Esophagus (tissue), 2 donors: ENCODE results near the gene ADCY1. TPM values are rescaled to one million over a fixed set of nuclear protein-coding genes. Genes with fewer than 3 reads are reported as not detected.

Experiments
- H3K27ac ChIP-seq, 2 donors: one replicate each; pipeline ENCODE4 v1.5.1; 2013; ENCODE audit warnings: low read depth in 2 of 2, mild to moderate bottlenecking in 2 of 2, inconsistent platforms in 1 of 2, low read length in 1 of 2, moderate library complexity in 1 of 2
- H3K27me3 ChIP-seq, 2 donors: one replicate each; pipeline ENCODE4 v1.6.1; 2013; ENCODE audit warnings: low read length in 2 of 2, control low read depth in 1 of 2, mild to moderate bottlenecking in 1 of 2; ENCODE audit not compliant: insufficient read depth in 2 of 2, control insufficient read depth in 1 of 2
- H3K36me3 ChIP-seq, 2 donors: one replicate each; pipeline ENCODE4 v1.6.1; 2013; ENCODE audit warnings: low read length in 1 of 2; ENCODE audit not compliant: control insufficient read depth in 2 of 2, insufficient read depth in 2 of 2
- H3K4me1 ChIP-seq, 2 donors: one replicate each; pipeline ENCODE4 v1.6.1; 2013; ENCODE audit warnings: low read length in 1 of 2; ENCODE audit not compliant: control insufficient read depth in 2 of 2, insufficient read depth in 2 of 2
- H3K4me3 ChIP-seq, 2 donors: one replicate each; pipeline ENCODE4 v1.5.1; 2013; ENCODE audit warnings: low read length in 2 of 2, mild to moderate bottlenecking in 2 of 2, low read depth in 1 of 2, moderate library complexity in 1 of 2
- H3K9me3 ChIP-seq, 2 donors: one replicate each; pipeline ENCODE4 v1.6.1; 2013; ENCODE audit warnings: mild to moderate bottlenecking in 2 of 2, low read depth in 1 of 2, low read length in 1 of 2, moderate library complexity in 1 of 2; ENCODE audit not compliant: control insufficient read depth in 2 of 2, insufficient read depth in 1 of 2
- WGBS, 2 donors: extraction: QIAGEN DNeasy Blood & Tissue Kit; methylation state at CpG; one replicate each; pipeline ENCODE4 v1.1.7; 2013; 5-methylcytosine and 5-hydroxymethylcytosine counted together
- polyA plus RNA-seq, 2 donors: library from polyadenylated mRNA; stranded (reverse); fragments of 200-250 nt; gene quantifications; one replicate each; pipeline ENCODE4 v1.2.3, GENCODE V29; 2013
- donor health status: healthy with polysubstance abuse.
- donor health status: Bipolar disorder and iron deficiency.

Gene ADCY1
- polyA plus RNA-seq, 2 donors: 0.12 to 0.18 TPM

DNA sequence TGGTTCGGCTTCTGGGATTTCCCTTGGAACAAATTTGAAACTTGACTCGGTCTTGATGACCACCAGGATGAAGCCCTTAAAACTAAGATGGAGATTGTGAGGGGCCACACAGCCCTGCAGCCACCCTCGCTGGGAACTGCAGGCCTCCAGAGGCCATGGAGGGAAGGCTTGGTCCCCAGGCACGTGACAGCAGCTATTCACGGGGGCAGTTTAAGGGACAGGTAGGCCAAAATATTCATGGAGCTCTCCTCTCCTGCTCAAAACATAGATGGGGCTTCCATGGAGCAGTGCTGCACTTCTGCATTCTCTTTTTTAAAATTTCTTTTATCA, 137.0 kb downstream of the ADCY1 start:
- H3K4me3 ChIP-seq: no peak overlapping the region
- no peak overlapping the region for H3K27ac ChIP-seq
- H3K36me3 ChIP-seq: no peaks in the 10 kb centered on the region
- no peaks in the 10 kb centered on the region for H3K4me1 ChIP-seq
- 91 to 92% methylated on average over 5 of the region's 5 CpGs for WGBS, 2 donors
- H3K9me3 ChIP-seq: no peaks in the 10 kb centered on the region
- no peaks in the 10 kb centered on the region for H3K27me3 ChIP-seq

DNA sequence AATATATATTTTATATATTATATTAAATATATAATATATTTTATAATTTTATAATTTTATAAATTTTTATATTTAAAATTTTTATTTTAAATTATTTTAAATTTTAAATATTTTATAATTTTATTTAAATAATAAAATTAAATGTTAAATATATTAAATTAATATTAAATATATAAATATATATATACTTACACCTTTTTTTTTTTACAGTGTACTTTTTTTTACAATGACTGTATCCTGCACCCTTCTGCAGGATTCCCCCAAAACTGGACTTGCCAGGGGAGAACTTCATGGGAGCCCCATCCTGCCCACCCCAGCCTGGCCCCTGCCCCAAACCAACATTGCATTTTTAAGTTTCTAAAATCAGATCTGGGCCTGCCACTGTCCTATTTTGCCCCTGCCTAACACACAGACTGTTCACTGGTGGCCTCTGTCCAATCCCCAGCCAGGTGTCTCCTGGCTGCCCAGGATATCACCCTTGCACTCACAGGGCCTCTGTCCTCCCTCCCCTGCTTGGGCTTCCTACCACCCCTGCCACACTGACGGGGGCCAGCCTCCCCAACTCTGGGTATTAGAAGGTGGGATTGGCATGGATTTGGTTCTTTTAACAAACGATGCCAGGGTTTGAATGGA, 138.0 kb downstream of the ADCY1 start:
- 73 to 88% methylated on average over 2 of the region's 2 CpGs for whole genome bisulfite sequencing, 2 donors
- Histone ChIP-seq H3K27ac (no peak overlapping the region), H3K4me3 (no peak overlapping the region), H3K4me1 (no peaks in the 10 kb centered on the region), H3K27me3 (no peaks in the 10 kb centered on the region), H3K9me3 (no peaks in the 10 kb centered on the region), H3K36me3 (no peaks in the 10 kb centered on the region)

DNA sequence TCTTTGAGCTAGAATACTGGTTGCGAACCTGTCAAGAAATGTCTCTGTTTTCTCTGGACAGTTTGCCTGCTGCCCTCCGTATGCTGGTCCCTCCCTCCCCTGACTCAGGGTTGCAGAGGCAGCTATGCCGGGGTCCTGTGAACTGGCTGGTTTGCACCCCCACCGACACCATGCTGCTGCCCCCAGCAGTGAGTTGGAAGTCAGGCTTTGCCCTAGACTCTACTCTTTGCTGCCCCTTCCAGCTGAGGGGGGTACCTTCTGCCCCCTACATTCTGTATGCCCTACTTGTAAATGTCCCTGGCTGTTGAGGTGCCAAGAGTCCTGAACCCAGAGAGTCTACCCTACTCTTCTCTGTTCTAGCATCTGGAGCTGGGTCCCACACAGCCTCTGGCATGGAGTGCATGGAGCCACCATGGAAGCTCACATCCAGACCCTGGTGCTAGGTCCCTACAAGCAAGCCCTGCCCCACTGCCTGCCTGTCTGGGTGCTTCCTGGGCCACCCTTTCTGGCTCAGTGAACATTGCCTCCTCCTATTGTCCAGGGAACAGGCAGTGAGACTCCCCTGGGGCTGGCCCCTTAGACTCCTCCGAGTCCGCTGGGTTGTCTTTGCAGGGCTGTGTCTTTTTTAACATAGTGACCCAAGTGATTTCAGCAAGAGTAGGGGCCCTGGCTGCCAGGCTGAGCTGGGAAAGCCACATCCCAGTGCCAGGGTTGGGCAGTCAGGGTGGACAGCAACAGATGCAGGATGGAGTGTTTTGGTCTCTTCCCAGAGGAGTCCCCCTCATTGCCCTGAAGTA, 138.9 kb downstream of the ADCY1 start:
- no peak overlapping the region for H3K4me3 ChIP-seq
- no peaks in the 10 kb centered on the region for H3K27me3 ChIP-seq
- no peaks in the 10 kb centered on the region for H3K9me3 ChIP-seq
- H3K36me3 ChIP-seq: no peaks in the 10 kb centered on the region
- no peak overlapping the region for H3K27ac ChIP-seq
- 93 to 95% methylated on average over 6 of the region's 6 CpGs for WGBS, 2 donors
- H3K4me1 ChIP-seq: no peaks in the 10 kb centered on the region

DNA sequence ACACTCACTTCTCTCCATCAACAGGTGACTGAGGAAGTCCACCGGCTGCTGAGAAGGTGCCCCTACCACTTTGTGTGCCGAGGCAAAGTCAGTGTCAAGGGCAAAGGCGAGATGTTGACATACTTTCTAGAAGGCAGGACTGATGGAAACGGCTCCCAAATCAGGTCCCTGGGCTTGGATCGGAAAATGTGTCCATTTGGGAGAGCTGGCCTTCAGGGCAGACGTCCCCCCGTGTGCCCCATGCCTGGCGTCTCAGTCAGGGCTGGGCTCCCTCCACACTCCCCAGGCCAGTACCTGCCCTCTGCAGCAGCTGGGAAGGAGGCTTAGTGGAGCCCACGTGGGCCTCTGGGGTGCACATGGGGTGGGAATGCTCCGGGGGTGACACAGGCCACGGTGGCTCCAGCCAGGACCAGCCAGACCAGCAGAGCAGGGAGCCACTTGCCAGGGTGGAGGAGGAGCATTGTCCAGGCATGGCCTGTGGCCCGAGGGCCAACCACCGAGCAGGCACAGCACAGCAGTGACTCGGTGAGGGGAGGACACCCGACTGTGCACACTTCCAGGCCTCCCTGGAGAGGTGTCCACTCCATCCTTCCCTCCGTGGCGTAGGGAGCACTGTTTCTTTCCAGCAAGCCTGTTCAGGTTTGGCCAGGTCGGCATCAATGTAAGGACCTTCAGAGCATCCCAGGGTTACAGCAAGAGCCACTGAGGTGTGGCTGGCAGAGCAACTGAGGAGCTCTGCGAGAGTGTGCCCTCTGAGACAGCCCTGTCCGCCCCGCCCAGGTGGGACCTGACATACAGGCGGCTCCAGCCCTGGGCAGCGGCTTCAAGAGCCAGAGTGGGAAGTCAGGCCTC, 139.7 kb downstream of the ADCY1 start:
- Histone ChIP-seq H3K27ac (no peak overlapping the region), H3K4me3 (no peak overlapping the region), H3K27me3 (no peaks in the 10 kb centered on the region), H3K36me3 (no peaks in the 10 kb centered on the region), H3K9me3 (no peaks in the 10 kb centered on the region), H3K4me1 (no peaks in the 10 kb centered on the region)
- 82 to 87% methylated on average over 22 to 23 of the region's 23 CpGs for WGBS, 2 donors

DNA sequence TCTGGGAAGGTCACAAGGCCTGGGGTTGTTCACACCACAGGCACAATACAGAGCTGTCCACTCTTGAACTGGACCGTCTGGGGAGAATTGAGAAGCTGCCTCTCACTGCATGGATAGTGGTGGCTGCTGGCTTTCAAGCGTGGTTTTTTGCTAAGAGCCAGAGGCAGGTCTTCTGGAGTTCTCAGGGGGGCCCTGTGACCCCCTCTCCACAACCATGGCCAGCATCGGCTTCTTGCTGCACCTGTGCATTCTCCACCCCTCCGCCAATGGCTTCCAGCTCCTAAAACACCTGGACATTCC, 140.3 kb downstream of the ADCY1 start:
- 66% methylated on average over 4 of the region's 4 CpGs for WGBS, 2 donors
- no peaks in the 10 kb centered on the region for H3K9me3 ChIP-seq

DNA sequence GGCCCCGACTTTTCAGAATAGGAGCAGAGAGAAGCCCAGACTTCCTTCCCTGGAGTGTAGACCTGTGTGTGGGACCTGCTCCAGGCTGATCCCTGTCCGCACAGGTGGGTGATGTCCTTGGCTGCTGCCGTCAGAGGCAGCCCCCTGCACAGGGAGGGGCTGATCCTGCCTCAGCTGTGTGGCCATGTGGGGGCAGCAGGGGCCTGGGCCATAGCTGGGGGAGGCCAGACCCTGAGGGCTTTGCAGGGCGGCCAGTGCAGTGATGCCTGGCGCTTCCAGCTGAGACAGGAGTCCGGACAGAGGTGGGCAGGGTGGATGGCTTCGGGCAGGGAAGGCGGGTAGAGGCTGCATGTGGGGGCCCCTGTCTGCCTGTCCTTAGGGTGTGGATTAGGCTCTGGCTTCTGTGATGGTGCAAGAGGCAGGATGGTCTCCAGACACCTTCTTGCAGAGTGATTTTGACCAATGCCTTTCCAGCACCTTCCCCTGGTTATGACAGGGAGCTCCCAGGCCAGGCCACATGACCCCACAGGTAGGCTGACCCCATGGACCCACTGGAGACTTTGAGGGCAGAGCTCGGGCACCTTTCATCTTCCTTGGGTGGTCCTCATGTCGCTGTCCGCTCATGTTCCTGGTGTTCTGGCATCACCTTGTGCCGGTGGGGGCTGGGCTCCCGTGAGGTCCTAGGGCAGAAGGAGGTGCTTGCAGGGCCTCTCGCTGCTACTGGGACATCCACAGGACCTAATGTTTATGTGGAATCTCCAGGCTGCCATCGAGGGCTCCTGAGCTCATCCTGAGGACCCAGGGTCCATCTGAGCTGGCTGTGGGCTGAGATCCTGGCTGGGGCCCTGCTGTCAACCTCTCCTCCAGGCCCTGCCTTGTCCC, 141.5 kb downstream of the ADCY1 start:
- Histone ChIP-seq H3K27ac (no peak overlapping the region), H3K27me3 (no peaks in the 10 kb centered on the region), H3K36me3 (no peaks in the 10 kb centered on the region), H3K4me1 (no peaks in the 10 kb centered on the region), H3K9me3 (no peaks in the 10 kb centered on the region), H3K4me3 (no peak overlapping the region)
- 87 to 91% methylated on average over 14 to 15 of the region's 15 CpGs for WGBS, 2 donors

More for the DNA sequence above, 140.3 kb downstream of the ADCY1 start:
- Histone ChIP-seq H3K27me3 (no peaks in the 10 kb centered on the region), H3K27ac (no peak overlapping the region), H3K4me3 (no peak overlapping the region), H3K36me3 (no peaks in the 10 kb centered on the region), H3K4me1 (no peaks in the 10 kb centered on the region)

DNA sequence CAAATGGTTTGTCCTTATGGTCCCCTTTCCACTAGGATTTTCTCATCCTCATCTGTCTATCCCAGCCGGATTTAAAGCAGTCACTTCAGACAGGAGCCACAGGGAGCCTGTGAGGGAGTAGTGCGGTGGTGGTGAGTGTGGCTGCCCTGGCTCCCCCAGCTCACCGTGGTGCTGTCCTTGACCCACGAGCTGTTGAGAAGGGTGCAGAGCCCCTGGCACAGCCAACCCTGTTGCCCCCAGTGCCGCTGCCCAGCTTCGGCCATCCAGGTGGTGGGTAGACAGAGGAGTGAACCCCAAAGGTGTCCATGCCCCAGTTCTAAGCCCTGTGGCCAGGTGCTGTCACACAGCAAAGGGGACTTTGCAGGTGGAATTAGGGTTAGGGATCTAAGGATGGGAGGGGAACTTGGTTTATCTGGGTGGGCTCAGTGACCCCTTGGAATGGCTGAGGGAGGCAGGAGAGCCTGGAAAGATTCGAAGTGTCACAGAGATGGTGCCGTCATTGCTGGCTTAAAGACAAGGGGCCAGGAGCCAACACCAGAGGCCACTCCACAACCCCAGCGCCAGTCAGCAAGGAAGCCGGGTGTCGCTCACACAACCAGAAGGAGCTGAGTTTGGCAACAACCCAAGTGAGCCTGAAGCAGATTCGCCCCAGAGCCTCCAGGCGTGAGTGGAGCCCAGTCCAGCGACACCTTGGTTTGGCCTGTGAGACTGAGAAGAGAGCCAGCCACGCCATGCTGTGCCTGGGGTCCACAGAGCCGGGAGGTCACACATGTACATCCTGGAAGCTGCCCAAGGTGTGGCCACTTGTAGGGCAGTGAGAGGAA, 142.4 kb downstream of the ADCY1 start:
- no peaks in the 10 kb centered on the region for H3K27me3 ChIP-seq
- no peak overlapping the region for H3K4me3 ChIP-seq
- WGBS, 2 donors: 80 to 82% methylated on average over 16 of the region's 16 CpGs

DNA sequence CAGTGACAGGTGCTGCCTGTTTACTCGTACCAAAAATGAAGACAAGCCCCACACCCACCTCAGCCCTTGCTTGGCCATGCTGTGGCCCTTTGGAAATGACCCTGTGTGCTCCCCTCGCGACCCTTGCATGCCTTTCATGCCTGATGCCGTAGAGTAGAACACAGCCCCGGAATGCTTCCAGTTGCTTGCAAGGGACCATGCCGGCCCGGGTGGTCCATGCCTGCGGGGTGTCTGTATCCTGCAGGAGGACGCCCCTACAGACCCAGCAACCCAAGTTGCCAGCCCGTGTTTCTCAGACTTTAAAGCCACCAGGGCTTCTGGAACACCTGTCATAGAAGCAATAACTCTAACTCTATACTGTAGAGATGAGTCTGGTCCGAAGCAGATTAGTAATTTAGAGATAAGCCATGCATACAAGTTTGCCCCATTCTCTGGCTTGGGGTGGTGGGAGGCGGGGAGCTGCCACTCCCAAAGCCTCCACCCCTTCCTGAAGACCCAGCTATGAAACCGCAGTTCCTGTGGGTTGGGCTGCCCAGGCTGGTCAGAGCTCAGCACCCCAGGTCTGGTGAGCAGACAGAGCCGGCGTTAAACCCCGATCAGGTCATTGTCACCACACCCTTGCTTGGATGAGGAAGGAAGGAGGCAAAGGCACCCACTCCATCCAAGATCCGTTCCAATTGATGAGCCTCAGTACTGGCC, 143.5 kb downstream of the ADCY1 start:
- H3K9me3 ChIP-seq: no peaks in the 10 kb centered on the region
- no peaks in the 10 kb centered on the region for H3K4me1 ChIP-seq
- no peak overlapping the region for H3K4me3 ChIP-seq
- no peaks in the 10 kb centered on the region for H3K27me3 ChIP-seq
- no peak overlapping the region for H3K27ac ChIP-seq
- H3K36me3 ChIP-seq: no peaks in the 10 kb centered on the region
- 74% methylated on average over 17 of the region's 17 CpGs for WGBS, 2 donors

More for the DNA sequence above, 142.4 kb downstream of the ADCY1 start:
- Histone ChIP-seq H3K27ac (no peak overlapping the region), H3K36me3 (no peaks in the 10 kb centered on the region), H3K9me3 (no peaks in the 10 kb centered on the region), H3K4me1 (no peaks in the 10 kb centered on the region)
